Fibroblast of lung (primary cell): ENCODE data around the gene MYLK.

Source experiments
- EZH2 ChIP-seq: IDR thresholded peaks from 2 replicates; pipeline ENCODE4 v1.5.1; 2012; ENCODE audit warnings: low read length, control low read depth, mild to moderate bottlenecking; ENCODE audit errors: missing control alignments
- TF ChIP-seq, protein P1 (sequence below), 2 donors: IDR thresholded peaks in 1 of 2; conservative IDR thresholded peaks in 1 of 2; 1 replicate in 1 of 2; 2 replicates in 1 of 2; pipeline ENCODE4 v1.5.1; 2011 to 2012; ENCODE audit warnings: low read length in 2 of 2, control low read depth in 1 of 2, inconsistent platforms in 1 of 2, low read depth in 1 of 2, mild to moderate bottlenecking in 1 of 2

DNA sequence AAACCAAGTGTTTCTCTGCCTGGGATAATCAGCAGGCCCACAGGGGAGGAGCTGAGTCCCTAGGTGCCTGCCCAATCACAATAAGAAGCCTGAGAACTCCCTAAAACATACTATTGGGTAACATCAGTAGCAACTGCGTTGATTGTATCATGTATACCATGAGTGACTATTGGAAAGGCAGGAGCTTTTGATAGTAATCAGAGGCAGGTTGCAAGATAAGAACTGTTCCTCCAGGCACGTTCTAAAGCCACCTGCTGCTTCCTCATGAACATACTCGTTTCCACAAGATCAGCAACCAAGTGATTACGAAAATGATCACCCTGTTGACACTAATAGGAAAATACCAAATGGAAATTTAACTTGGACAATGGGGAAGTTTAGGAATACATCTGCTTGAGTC lies 6.7 kb downstream of the MYLK start:
- no peak for TF ChIP-seq EZH2
- TF ChIP-seq, protein P1, sequence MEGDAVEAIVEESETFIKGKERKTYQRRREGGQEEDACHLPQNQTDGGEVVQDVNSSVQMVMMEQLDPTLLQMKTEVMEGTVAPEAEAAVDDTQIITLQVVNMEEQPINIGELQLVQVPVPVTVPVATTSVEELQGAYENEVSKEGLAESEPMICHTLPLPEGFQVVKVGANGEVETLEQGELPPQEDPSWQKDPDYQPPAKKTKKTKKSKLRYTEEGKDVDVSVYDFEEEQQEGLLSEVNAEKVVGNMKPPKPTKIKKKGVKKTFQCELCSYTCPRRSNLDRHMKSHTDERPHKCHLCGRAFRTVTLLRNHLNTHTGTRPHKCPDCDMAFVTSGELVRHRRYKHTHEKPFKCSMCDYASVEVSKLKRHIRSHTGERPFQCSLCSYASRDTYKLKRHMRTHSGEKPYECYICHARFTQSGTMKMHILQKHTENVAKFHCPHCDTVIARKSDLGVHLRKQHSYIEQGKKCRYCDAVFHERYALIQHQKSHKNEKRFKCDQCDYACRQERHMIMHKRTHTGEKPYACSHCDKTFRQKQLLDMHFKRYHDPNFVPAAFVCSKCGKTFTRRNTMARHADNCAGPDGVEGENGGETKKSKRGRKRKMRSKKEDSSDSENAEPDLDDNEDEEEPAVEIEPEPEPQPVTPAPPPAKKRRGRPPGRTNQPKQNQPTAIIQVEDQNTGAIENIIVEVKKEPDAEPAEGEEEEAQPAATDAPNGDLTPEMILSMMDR (conservative IDR thresholded peaks at IDR 0.05 in 1 of 2, IDR thresholded peaks at IDR 0.05 in 1 of 2; ENCODE audit: low read depth in 1 of 2, low read length in 2 of 2) = no peak
